ENCODE data around the gene MAEL. TPM values are rescaled to one million over a fixed set of nuclear protein-coding genes. Genes with fewer than 3 reads are reported as not detected.

The MAEL gene
- total RNA-seq, 1 experiment from 2014 or later: not detected

GRCh38 chr1:166972193-166972592 lies 16.9 kb upstream of the MAEL start:
- TF ChIP-seq EZH2phosphoT487 (IDR thresholded peaks at IDR 0.05; ENCODE audit: borderline replicate concordance, low read length) (no peak), CTCF (conservative IDR thresholded peaks at IDR 0.05; ENCODE audit: low read depth, low read length) (no peak), EZH2 (IDR thresholded peaks at IDR 0.05; ENCODE audit: low read length, unreplicated experiment) (no peak)
- Histone ChIP-seq H3K4me3 (ENCODE audit: low read length) (no peak overlapping the region), H3K4me2 (ENCODE audit: low read length) (no peak overlapping the region), H3K4me1 (ENCODE audit: insufficient read depth, low read length) (no peaks in the 10 kb centered on the region), H4K20me1 (ENCODE audit: low read length) (0 out of 2 replicates have a peak, but pooled peaks cover 4% of the 10 kb centered on the region), H3F3A (ENCODE audit: low read length, unreplicated experiment) (no peaks in the 10 kb centered on the region), H2AFZ (ENCODE audit: low read length) (no peak overlapping the region), H3K9ac (ENCODE audit: low read length) (no peak overlapping the region), H3K27me3 (ENCODE audit: low read length) (peaks cover 97% of the 10 kb centered on the region), H3K36me3 (ENCODE audit: low read depth, low read length) (no peaks in the 10 kb centered on the region), H3K27ac (ENCODE audit: low read length) (no peak overlapping the region), H3K9me3 (ENCODE audit: low read length) (no peaks in the 10 kb centered on the region), H3K79me2 (ENCODE audit: low read length) (no peaks in the 10 kb centered on the region), H3K9me2 (replicated peaks; ENCODE audit: low read length) (no peaks in the 10 kb centered on the region)
- POLR2A ChIA-PET (ENCODE audit: unreplicated experiment): no interaction called here
- intact Hi-C loops (cut with micrococcal nuclease): loop anchor here (10.0 kb wide), 1 partner anchor 83 kb away; no protein-coding TSS in a partner anchor
- DNase-seq (no peak), ATAC-seq (no peak)
- CTCF ChIA-PET: no interaction called here
- BruUV-seq (replicated peaks): no TSS peak

GRCh38 chr1:166972826-166973225 lies 16.3 kb upstream of the MAEL start:
- no peak overlapping the region for H2AFZ ChIP-seq (ENCODE audit: low read length)
- intact Hi-C loops (cut with micrococcal nuclease): loop anchor here (10.0 kb wide), 1 partner anchor 82 kb away; no protein-coding TSS in a partner anchor
- H3K4me1 ChIP-seq (ENCODE audit: insufficient read depth, low read length): no peaks in the 10 kb centered on the region
- 0 out of 2 replicates have a peak, but pooled peaks cover 4% of the 10 kb centered on the region for H4K20me1 ChIP-seq (ENCODE audit: low read length)
- no peaks in the 10 kb centered on the region for H3K9me3 ChIP-seq (ENCODE audit: low read length)
- H3K4me2 ChIP-seq (ENCODE audit: low read length): no peak overlapping the region
- no peaks in the 10 kb centered on the region for H3F3A ChIP-seq (ENCODE audit: low read length, unreplicated experiment)
- H3K9me2 ChIP-seq (replicated peaks; ENCODE audit: low read length): no peaks in the 10 kb centered on the region
- ChIA-PET POLR2A (ENCODE audit: unreplicated experiment) (no interaction called here), CTCF (no interaction called here)
- no peak overlapping the region for H3K27ac ChIP-seq (ENCODE audit: low read length)
- no peak overlapping the region for H3K9ac ChIP-seq (ENCODE audit: low read length)
- H3K4me3 ChIP-seq (ENCODE audit: low read length): no peak overlapping the region
- H3K27me3 ChIP-seq (ENCODE audit: low read length): peaks cover 97% of the 10 kb centered on the region
- no peak for DNase-seq
- no TSS peak for BruUV-seq (replicated peaks)
- H3K36me3 ChIP-seq (ENCODE audit: low read depth, low read length): no peaks in the 10 kb centered on the region
- no peak for ATAC-seq
- no peak for TF ChIP-seq CTCF (conservative IDR thresholded peaks at IDR 0.05; ENCODE audit: low read depth, low read length)
- TF ChIP-seq EZH2 (IDR thresholded peaks at IDR 0.05; ENCODE audit: low read length, unreplicated experiment): no peak
- no peaks in the 10 kb centered on the region for H3K79me2 ChIP-seq (ENCODE audit: low read length)

GRCh38 chr1:166974647-166975345 lies 14.3 kb upstream of the MAEL start:
- no TSS peak for BruUV-seq (replicated peaks)
- intact Hi-C loops (cut with micrococcal nuclease): loop anchor here (10.0 kb wide), 1 partner anchor 80 kb away; no protein-coding TSS in a partner anchor
- H3K4me2 ChIP-seq (ENCODE audit: low read length): peak overlapping the region; percentile 87
- peak overlapping the region; percentile 59 for H3K4me3 ChIP-seq (ENCODE audit: low read length)
- H3K27ac ChIP-seq (ENCODE audit: low read length): no peak overlapping the region
- H3K79me2 ChIP-seq (ENCODE audit: low read length): no peaks in the 10 kb centered on the region
- H3K36me3 ChIP-seq (ENCODE audit: low read depth, low read length): no peaks in the 10 kb centered on the region
- TF ChIP-seq EZH2 (IDR thresholded peaks at IDR 0.05; ENCODE audit: low read length, unreplicated experiment): peak; percentile 84
- TF ChIP-seq CTCF (conservative IDR thresholded peaks at IDR 0.05; ENCODE audit: low read depth, low read length): no peak
- peak; percentile 69; the same call in 1 of the 2 replicates for TF ChIP-seq EZH2phosphoT487 (IDR thresholded peaks at IDR 0.05; ENCODE audit: borderline replicate concordance, low read length)
- no peaks in the 10 kb centered on the region for H3K4me1 ChIP-seq (ENCODE audit: insufficient read depth, low read length)
- H2AFZ ChIP-seq (ENCODE audit: low read length): peak overlapping the region; percentile 36; the same call in 1 of the 2 replicates
- DNase-seq: no peak
- H4K20me1 ChIP-seq (ENCODE audit: low read length): 0 out of 2 replicates have a peak, but pooled peaks cover 4% of the 10 kb centered on the region
- CTCF ChIA-PET: no interaction called here
- H3K27me3 ChIP-seq (ENCODE audit: low read length): peaks cover 95% of the 10 kb centered on the region
- no peaks in the 10 kb centered on the region for H3K9me2 ChIP-seq (replicated peaks; ENCODE audit: low read length)
- H3K9me3 ChIP-seq (ENCODE audit: low read length): no peaks in the 10 kb centered on the region
- no peaks in the 10 kb centered on the region for H3F3A ChIP-seq (ENCODE audit: low read length, unreplicated experiment)
- POLR2A ChIA-PET (ENCODE audit: unreplicated experiment): no interaction called here
- no peak overlapping the region for H3K9ac ChIP-seq (ENCODE audit: low read length)
- no peak for ATAC-seq
